Measurements from ENCODE around the gene HES5. TPM values are rescaled to one million over a fixed set of nuclear protein-coding genes. Genes with fewer than 3 reads are reported as not detected.

Gene HES5
- total RNA-seq, 2 experiments from 2014 or later: not detected

- ChIA-PET POLR2A (no interaction called here), CTCF (ENCODE audit: unreplicated experiment) (no interaction called here)
- H3K4me3 ChIP-seq (ENCODE audit: low read depth, low read length, poor library complexity, severe bottlenecking): no peak overlapping the region
- no peaks in the 10 kb centered on the region for H4K20me1 ChIP-seq (ENCODE audit: insufficient read depth, low read length)
- no TSS peak for BruUV-seq (replicated peaks)
- peaks cover 34% of the 10 kb centered on the region for H3K36me3 ChIP-seq (ENCODE audit: insufficient read depth, low read length)
- no peaks in the 10 kb centered on the region for H3K9me2 ChIP-seq (ENCODE audit: insufficient read depth, low read length)
- no peak for TF ChIP-seq CTCF (conservative IDR thresholded peaks at IDR 0.05; ENCODE audit: low read length)
- TF ChIP-seq EZH2phosphoT487 (IDR thresholded peaks at IDR 0.05; ENCODE audit: borderline replicate concordance, low read depth, low read length): no peak
- H2AFZ ChIP-seq (ENCODE audit: low read length): no peak overlapping the region
- no peaks in the 10 kb centered on the region for H3K9me3 ChIP-seq (ENCODE audit: low read length)
- intact Hi-C loops (cut with micrococcal nuclease; ENCODE audit: unreplicated experiment): no loop called here
- peaks cover under 1% of the 10 kb centered on the region for H3K4me1 ChIP-seq (ENCODE audit: insufficient read depth, low read length, poor library complexity, severe bottlenecking)
- H3K27ac ChIP-seq (ENCODE audit: low read depth, low read length, poor library complexity, severe bottlenecking): no peak overlapping the region
- H3K4me2 ChIP-seq (ENCODE audit: low read length): no peak overlapping the region
- H3K79me2 ChIP-seq (ENCODE audit: insufficient read depth, low read depth, low read length): no peaks in the 10 kb centered on the region
- no peak for DNase-seq (ENCODE audit: low spot score)
Measured at GRCh38 chr1:2505461-2505994, 24.5 kb downstream of the HES5 start.

GRCh38 chr1:2504949-2505272 is 25.2 kb downstream of the HES5 start:
- no TSS peak for BruUV-seq (replicated peaks)
- Histone ChIP-seq H3K4me3 (ENCODE audit: low read depth, low read length, poor library complexity, severe bottlenecking) (no peak overlapping the region), H3K4me2 (ENCODE audit: low read length) (no peak overlapping the region), H3K79me2 (ENCODE audit: insufficient read depth, low read depth, low read length) (no peaks in the 10 kb centered on the region), H3K27ac (ENCODE audit: low read depth, low read length, poor library complexity, severe bottlenecking) (no peak overlapping the region), H3K36me3 (ENCODE audit: insufficient read depth, low read length) (peaks cover 28% of the 10 kb centered on the region), H2AFZ (ENCODE audit: low read length) (no peak overlapping the region), H3K4me1 (ENCODE audit: insufficient read depth, low read length, poor library complexity, severe bottlenecking) (peaks cover 6% of the 10 kb centered on the region), H3K9me3 (ENCODE audit: low read length) (no peaks in the 10 kb centered on the region), H3K9me2 (ENCODE audit: insufficient read depth, low read length) (no peaks in the 10 kb centered on the region), H4K20me1 (ENCODE audit: insufficient read depth, low read length) (no peaks in the 10 kb centered on the region)
- intact Hi-C loops (cut with micrococcal nuclease; ENCODE audit: unreplicated experiment): no loop called here
- no peak for TF ChIP-seq EZH2phosphoT487 (IDR thresholded peaks at IDR 0.05; ENCODE audit: borderline replicate concordance, low read depth, low read length)
- TF ChIP-seq CTCF (conservative IDR thresholded peaks at IDR 0.05; ENCODE audit: low read length): no peak
- ChIA-PET POLR2A (no interaction called here), CTCF (ENCODE audit: unreplicated experiment) (no interaction called here)
- DNase-seq (ENCODE audit: low spot score): no peak

- H3K9me2 ChIP-seq (ENCODE audit: insufficient read depth, low read length): no peaks in the 10 kb centered on the region
- no peak overlapping the region for H3K4me3 ChIP-seq (ENCODE audit: low read depth, low read length, poor library complexity, severe bottlenecking)
- no peaks in the 10 kb centered on the region for H3K79me2 ChIP-seq (ENCODE audit: insufficient read depth, low read depth, low read length)
- H2AFZ ChIP-seq (ENCODE audit: low read length): no peak overlapping the region
- no TSS peak for BruUV-seq (replicated peaks)
- no peak for DNase-seq (ENCODE audit: low spot score)
- H3K4me1 ChIP-seq (ENCODE audit: insufficient read depth, low read length, poor library complexity, severe bottlenecking): peaks cover 11% of the 10 kb centered on the region
- TF ChIP-seq EZH2phosphoT487 (IDR thresholded peaks at IDR 0.05; ENCODE audit: borderline replicate concordance, low read depth, low read length): no peak
- TF ChIP-seq CTCF (conservative IDR thresholded peaks at IDR 0.05; ENCODE audit: low read length): no peak
- H3K36me3 ChIP-seq (ENCODE audit: insufficient read depth, low read length): peaks cover 23% of the 10 kb centered on the region; the same call in 1 of the 2 replicates
- H3K9me3 ChIP-seq (ENCODE audit: low read length): no peaks in the 10 kb centered on the region
- ChIA-PET CTCF (ENCODE audit: unreplicated experiment) (no interaction called here), POLR2A (no interaction called here)
- H3K4me2 ChIP-seq (ENCODE audit: low read length): no peak overlapping the region
- no peak overlapping the region for H3K27ac ChIP-seq (ENCODE audit: low read depth, low read length, poor library complexity, severe bottlenecking)
- no peaks in the 10 kb centered on the region for H4K20me1 ChIP-seq (ENCODE audit: insufficient read depth, low read length)
- intact Hi-C loops (cut with micrococcal nuclease; ENCODE audit: unreplicated experiment): no loop called here
Measured at GRCh38 chr1:2504225-2504948, 25.7 kb downstream of the HES5 start.
